KMS-11 (cell line): ENCODE measurements around the gene DNAH11.
A peak's percentile ranks its signal among the peaks of the same experiment; 100 is the strongest.

Experiments used
- H2AFZ ChIP-seq: fragments of 200-600 bp; sonication (generic); 2 replicates; pipeline ENCODE4 v1.6.1; 2016; ENCODE audit warnings: antibody characterized with exemption, mixed run types, low read depth
- H3K27ac ChIP-seq: fragments of 200-600 bp; sonication (generic); 2 replicates; pipeline ENCODE4 v1.6.1; 2016; ENCODE audit warnings: mild to moderate bottlenecking, mixed run types
- H3K27me3 ChIP-seq: fragments of 200-600 bp; sonication (generic); 2 replicates; pipeline ENCODE4 v1.6.1; 2017; ENCODE audit warnings: mild to moderate bottlenecking, low read depth, mixed run types, moderate library complexity; ENCODE audit not compliant: insufficient read depth
- H3K36me3 ChIP-seq: fragments of 200-600 bp; sonication (generic); 2 replicates; pipeline ENCODE4 v1.6.1; 2017; ENCODE audit warnings: mild to moderate bottlenecking, mixed run types; ENCODE audit not compliant: insufficient read depth
- H3K4me1 ChIP-seq: fragments of 200-600 bp; sonication (generic); 2 replicates; pipeline ENCODE4 v1.6.1; 2016; ENCODE audit warnings: mild to moderate bottlenecking, low read depth, mixed run types; ENCODE audit not compliant: poor library complexity, severe bottlenecking
- H3K4me2 ChIP-seq: fragments of 200-600 bp; sonication (generic); 2 replicates; pipeline ENCODE4 v1.7.0; 2016; ENCODE audit warnings: mild to moderate bottlenecking, mixed run types
- H3K4me3 ChIP-seq: fragments of 200-600 bp; sonication (generic); IDR thresholded peaks from 2 replicates; pipeline ENCODE4 v1.6.1; 2017; ENCODE audit warnings: low read depth, low read length, mixed read lengths; ENCODE audit not compliant: insufficient read depth
- H3K79me2 ChIP-seq: fragments of 200-600 bp; sonication (generic); 2 replicates; pipeline ENCODE4 v1.6.1; 2016; ENCODE audit warnings: low read depth, mixed run types; ENCODE audit not compliant: insufficient read depth
- H3K9ac ChIP-seq: fragments of 200-600 bp; sonication (generic); 2 replicates; pipeline ENCODE4 v1.6.1; 2016; ENCODE audit warnings: mild to moderate bottlenecking, mixed run types
- H4K20me1 ChIP-seq: fragments of 200-600 bp; sonication (generic); 2 replicates; pipeline ENCODE4 v1.6.1; 2016; ENCODE audit warnings: mild to moderate bottlenecking, mixed run types; ENCODE audit not compliant: insufficient read depth
- TF ChIP-seq, protein P1 (sequence below): fragments of 200-600 bp; sonication (generic); conservative IDR thresholded peaks from 2 replicates; pipeline ENCODE4 v1.6.1; 2017; ENCODE audit warnings: low read depth, mild to moderate bottlenecking, antibody characterized with exemption, low read length, moderate library complexity, mixed read lengths

Gene DNAH11

DNA sequence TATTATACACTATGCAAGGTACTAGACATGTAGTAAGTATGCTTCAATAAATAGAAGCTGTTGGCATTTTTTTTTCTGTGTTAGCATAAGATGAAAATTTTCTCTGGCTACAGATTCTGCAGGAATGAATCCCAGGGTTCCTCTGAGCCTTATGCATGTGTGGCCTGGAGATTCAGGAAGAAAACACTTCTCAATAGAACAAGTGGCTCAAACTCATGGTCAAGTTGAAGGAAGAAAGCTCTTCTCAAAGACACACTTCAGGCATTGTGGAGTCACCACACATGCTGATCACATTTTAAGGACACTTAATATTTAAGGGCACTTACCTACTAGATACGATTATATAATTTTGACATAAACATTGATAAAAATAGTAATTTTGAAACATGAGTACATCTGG is 19.5 kb downstream of the DNAH11 start:
- Histone ChIP-seq H3K36me3 (no peaks in the 10 kb centered on the region), H3K79me2 (no peaks in the 10 kb centered on the region), H3K4me1 (no peaks in the 10 kb centered on the region), H2AFZ (no peak overlapping the region), H3K9ac (no peak overlapping the region), H3K4me2 (no peak overlapping the region), H3K27me3 (no peaks in the 10 kb centered on the region), H3K27ac (no peak overlapping the region), H3K4me3 (no peak overlapping the region), H4K20me1 (no peaks in the 10 kb centered on the region)
- TF ChIP-seq, protein P1, sequence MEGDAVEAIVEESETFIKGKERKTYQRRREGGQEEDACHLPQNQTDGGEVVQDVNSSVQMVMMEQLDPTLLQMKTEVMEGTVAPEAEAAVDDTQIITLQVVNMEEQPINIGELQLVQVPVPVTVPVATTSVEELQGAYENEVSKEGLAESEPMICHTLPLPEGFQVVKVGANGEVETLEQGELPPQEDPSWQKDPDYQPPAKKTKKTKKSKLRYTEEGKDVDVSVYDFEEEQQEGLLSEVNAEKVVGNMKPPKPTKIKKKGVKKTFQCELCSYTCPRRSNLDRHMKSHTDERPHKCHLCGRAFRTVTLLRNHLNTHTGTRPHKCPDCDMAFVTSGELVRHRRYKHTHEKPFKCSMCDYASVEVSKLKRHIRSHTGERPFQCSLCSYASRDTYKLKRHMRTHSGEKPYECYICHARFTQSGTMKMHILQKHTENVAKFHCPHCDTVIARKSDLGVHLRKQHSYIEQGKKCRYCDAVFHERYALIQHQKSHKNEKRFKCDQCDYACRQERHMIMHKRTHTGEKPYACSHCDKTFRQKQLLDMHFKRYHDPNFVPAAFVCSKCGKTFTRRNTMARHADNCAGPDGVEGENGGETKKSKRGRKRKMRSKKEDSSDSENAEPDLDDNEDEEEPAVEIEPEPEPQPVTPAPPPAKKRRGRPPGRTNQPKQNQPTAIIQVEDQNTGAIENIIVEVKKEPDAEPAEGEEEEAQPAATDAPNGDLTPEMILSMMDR: no peak

DNA sequence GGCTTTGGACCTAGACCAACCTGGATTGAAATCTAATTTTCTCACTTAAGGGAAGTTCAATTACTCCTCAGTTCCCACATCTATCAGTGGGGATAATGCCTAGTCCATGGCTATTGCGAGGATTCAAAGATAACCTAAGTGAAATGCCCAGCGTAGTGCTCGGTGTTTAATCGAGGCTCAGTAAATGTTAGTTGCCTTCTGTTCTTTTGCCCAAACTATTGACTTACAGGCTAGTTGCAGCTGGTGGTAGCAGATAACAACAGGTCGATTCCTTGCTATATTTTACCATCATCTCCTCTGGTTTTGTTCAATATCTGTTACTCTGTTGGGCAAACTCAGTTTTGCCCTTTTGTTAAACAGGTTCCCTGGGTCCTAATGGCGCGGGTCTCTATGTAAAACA is 22.8 kb downstream of the DNAH11 start:
- no peaks in the 10 kb centered on the region for H3K4me1 ChIP-seq
- no peaks in the 10 kb centered on the region for H3K27me3 ChIP-seq
- TF ChIP-seq, protein P1: no peak
- no peak overlapping the region for H2AFZ ChIP-seq
- no peak overlapping the region for H3K27ac ChIP-seq
- H4K20me1 ChIP-seq: no peaks in the 10 kb centered on the region
- no peak overlapping the region for H3K4me2 ChIP-seq
- no peaks in the 10 kb centered on the region for H3K79me2 ChIP-seq
- H3K36me3 ChIP-seq: no peaks in the 10 kb centered on the region
- H3K9ac ChIP-seq: no peak overlapping the region
- no peak overlapping the region for H3K4me3 ChIP-seq

DNA sequence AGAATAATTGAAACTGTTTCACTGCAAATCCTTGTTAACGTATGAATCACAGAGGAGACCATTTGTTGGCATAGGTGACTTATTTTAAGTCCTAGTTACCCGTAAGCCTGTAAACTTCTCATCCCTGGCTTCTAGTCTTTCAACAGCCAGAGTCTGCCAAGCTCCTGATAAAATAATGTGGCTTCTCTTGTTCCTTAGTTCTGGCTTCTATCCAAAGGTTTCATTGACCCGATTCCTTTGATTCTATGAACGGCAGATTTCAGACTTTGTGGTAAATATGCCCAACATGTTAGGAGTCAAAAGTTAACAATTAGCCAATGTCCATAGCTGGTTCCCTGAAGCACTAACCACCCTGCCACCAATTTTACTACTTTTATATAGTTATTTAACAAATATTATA is 23.3 kb downstream of the DNAH11 start:
- Histone ChIP-seq H3K4me3 (no peak overlapping the region), H4K20me1 (no peaks in the 10 kb centered on the region), H2AFZ (no peak overlapping the region), H3K27me3 (no peaks in the 10 kb centered on the region), H3K4me1 (no peaks in the 10 kb centered on the region), H3K9ac (no peak overlapping the region), H3K36me3 (no peaks in the 10 kb centered on the region), H3K79me2 (no peaks in the 10 kb centered on the region), H3K27ac (no peak overlapping the region), H3K4me2 (no peak overlapping the region)
- TF ChIP-seq, protein P1: no peak

DNA sequence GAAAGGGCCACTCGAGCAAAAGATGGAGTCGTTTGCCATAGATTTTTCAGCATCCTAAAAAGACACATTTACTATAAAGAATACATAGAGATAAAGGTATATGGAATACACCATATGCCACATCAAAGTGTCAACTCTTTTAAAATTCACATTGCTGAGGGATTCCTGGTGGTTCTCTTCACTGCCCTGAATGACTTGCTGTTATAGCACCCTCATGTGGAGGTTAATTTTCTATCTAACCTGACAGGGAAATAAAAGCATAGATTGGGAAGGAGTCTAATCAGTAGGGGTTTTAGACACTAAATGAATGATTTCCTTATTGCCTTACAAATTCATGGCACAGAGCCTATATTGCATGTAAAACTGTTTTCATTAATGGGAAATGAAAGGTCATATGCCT is 25.9 kb downstream of the DNAH11 start:
- H3K4me2 ChIP-seq: no peak overlapping the region
- no peaks in the 10 kb centered on the region for H3K27me3 ChIP-seq
- no peaks in the 10 kb centered on the region for H4K20me1 ChIP-seq
- no peaks in the 10 kb centered on the region for H3K36me3 ChIP-seq
- H3K9ac ChIP-seq: no peak overlapping the region
- H3K79me2 ChIP-seq: no peaks in the 10 kb centered on the region
- H3K4me1 ChIP-seq: no peaks in the 10 kb centered on the region
- TF ChIP-seq, protein P1: peak; percentile 20; the same call in 1 of the 2 replicates
- no peak overlapping the region for H3K4me3 ChIP-seq
- no peak overlapping the region for H3K27ac ChIP-seq
- H2AFZ ChIP-seq: no peak overlapping the region
